NCI-H345 treated with DMSO at 0.1 percent for 48 hours (cell line): Measurements from ENCODE around the gene ABCG4.
"Not testable (repeated sequence)": the region's sequence is repeated elsewhere in the genome, so short reads cannot be mapped to it uniquely, and the experiment has no call there.

ENCODE experiments used
- DNase-seq: peaks from one replicate; lab custom pipeline; 2025; ENCODE audit not compliant: unreplicated experiment; lab: John Stamatoyannopoulos, UW

Gene ABCG4

DNA sequence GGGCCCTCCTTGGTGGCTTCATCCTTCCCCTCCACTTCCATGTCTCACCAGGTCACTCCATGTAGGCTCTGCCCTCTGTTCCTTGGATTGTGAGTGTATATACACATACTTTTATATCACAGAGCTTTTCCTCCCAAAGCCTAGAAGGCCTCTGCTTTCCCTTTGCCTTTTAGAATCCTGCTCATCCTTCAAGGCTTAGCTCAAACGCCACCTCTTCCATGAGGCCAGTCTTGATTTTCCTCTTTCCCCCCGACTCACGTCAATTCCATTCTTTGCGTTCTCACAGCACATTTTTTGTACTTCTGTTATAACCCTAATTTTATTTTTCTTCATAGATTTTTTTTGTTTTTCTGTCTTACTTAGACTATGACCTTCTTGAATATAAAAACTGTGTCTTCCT lies 3.8 kb downstream of the ABCG4 start:
- no peak for DNase-seq

DNA sequence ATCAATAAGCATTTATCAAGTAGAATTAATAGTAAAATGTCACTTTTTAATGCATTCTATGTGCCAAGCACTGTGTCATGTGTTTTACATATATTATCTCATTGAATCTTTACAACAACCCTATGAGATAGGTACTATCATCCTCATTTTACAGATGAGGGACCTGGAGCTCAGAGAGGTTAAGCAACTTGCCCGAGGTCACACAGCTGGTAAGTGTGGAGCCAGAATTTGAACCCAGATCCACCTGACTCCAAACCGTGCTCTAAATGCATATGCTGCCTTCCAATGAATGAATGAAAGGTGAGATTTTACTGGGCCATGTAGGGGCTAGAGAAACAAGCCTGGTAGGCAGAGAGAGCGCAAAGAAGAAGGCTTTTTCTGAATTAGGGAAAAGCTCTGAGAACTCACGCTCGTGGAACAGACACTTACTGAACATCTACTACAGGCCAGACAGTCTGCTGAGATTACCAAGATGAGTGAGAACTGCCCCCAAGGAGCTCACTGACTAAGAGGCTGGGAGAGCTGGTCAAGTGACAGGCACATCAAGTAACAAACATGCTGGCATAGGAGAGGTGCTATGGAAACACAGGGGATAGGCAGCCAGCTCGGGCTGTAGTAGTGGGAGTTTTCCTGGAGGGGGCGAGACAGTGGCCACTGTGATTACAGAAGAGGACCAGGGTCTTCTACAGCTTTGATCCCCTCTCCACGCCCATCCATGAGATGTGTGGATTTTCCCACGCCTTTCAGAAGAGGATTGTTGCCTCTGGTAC lies 4.4 kb downstream of the ABCG4 start:
- no peak for DNase-seq

DNA sequence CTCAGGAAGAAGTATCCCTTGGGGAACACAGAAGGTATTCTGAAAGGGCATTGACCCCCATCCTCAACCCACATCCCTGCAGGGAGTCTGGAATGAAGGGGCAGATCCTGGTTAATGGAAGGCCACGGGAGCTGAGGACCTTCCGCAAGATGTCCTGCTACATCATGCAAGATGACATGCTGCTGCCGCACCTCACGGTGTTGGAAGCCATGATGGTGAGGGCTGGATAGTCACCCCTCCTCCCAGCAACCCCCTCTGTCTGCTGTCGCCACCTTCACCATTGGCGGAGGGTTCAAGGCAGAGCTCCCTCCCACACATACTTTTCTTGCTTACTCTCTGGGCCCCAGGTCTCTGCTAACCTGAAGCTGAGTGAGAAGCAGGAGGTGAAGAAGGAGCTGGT lies 5.3 kb downstream of the ABCG4 start:
- DNase-seq = no peak

DNA sequence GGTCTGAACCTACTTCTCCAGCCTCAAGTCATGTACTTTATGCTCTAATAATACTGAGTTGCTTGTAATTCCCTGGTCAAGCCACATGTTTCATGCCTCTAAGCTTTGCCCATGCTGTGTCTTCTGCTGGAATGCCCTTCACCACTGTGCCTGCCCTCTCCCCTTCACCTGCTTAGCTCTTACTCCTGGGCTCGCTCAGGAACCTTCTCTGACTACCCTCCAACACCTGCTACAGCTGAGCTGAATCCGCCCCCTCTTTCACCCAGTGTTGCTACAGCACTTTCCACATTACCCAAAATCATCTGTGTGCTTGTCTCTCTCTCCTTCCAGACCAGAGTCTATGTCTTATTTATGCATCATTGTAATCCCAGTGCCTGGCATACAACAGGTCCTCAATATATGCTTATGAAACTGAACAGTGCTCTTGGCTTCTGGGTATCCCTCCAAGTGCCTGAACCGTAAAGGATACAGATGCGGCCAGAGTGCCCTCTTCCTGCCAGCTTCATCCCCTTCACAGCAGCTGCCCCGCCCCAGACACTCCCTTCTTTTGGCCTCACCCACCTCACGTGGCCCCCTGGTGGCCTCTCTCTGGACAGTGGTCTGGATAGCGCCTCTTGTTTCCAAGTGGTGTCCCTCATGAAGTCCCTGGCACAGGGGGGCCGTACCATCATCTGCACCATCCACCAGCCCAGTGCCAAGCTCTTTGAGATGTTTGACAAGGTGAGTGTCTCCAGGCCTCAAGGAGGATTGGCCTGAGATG lies 7.1 kb downstream of the ABCG4 start:
- no peak for DNase-seq

GRCh38 chr11:119156496-119156895 lies 7.6 kb downstream of the ABCG4 start:
- no peak for DNase-seq

- DNase-seq = no peak
Measured at GRCh38 chr11:119157063-119157462, 8.2 kb downstream of the ABCG4 start.

GRCh38 chr11:119158467-119158866 lies 9.6 kb downstream of the ABCG4 start:
- no peak for DNase-seq

GRCh38 chr11:119160151-119160550 lies 11.3 kb downstream of the ABCG4 start:
- no peak for DNase-seq

GRCh38 chr11:119161871-119162270 lies 13.0 kb downstream of the ABCG4 start:
- DNase-seq = no peak

- no peak for DNase-seq
Measured at GRCh38 chr11:119166368-119167076, 17.7 kb downstream of the ABCG4 start.

DNA sequence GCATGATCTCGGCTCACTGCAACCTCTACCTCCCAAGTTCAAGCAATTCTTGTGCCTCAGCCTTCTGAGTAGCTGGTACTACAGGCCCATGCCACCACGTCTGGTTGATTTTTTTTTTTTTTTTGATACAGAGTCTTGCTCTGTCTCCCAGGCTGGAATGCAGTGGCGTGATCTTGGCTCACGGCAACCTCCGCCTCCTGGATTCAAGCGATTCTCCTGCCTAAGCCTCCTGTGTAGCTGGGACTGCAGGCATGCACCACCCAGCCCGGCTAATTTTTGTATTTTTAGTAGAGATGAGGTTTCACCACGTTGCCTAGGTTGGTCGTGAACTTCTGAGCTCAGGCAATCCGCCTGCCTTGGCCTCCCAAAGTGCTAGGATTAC lies 18.2 kb downstream of the ABCG4 start:
- not testable (repeated sequence) for DNase-seq

GRCh38 chr11:119167933-119168332 lies 19.1 kb downstream of the ABCG4 start:
- DNase-seq = no peak

DNA sequence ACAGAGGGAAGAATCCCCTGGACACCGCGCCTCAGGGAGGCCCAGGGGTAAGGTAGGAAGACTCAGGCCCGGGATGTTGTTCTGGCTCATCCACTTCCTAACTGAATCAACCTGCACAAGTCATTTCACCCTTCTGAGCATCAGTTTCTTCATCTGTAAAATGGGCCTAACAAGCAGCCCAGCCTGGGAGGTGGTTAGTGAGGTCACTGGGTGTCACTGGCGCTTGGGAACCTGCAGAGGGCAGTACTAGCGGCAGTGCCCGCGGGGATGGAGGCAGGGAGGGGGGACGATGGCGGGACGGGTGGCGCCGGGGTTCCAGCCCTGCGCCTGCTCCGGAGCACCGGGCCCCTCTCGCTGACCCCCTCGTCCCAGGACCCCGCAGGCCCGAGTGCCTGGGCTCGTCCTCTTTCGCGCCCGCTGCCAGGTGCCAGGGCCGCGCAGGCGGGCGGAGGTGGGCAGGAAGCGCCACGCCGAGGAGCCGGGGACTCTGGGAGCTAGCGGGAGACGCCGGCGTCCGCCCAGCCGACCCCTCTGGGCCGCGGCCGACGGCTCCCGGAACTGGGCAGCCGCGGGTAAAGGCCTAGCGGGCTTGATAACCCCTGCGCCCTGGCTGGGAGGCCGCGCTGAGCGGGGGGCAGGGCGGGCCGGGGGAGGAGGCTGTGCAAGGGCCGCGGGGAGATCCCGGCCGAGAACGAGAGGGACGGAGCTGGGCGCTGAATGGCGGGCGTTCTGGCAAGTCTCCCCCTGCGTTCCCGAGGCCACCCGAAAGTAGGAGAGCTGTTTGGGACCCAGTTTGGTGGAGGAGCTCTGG lies 19.8 kb downstream of the ABCG4 start, which contains the start of gene NLRX1:
NLRX1 (plus strand) TSS at position 255 of the 811 bp plus-strand sequence. CDS start 2,679 bp downstream, outside the sequence.
- peak; percentile 28 for DNase-seq

- no peak for DNase-seq
Measured at GRCh38 chr11:119169282-119169719, 20.4 kb downstream of the ABCG4 start.

- no peak for DNase-seq
Measured at GRCh38 chr11:119172513-119172912, 23.7 kb downstream of the ABCG4 start.

DNA sequence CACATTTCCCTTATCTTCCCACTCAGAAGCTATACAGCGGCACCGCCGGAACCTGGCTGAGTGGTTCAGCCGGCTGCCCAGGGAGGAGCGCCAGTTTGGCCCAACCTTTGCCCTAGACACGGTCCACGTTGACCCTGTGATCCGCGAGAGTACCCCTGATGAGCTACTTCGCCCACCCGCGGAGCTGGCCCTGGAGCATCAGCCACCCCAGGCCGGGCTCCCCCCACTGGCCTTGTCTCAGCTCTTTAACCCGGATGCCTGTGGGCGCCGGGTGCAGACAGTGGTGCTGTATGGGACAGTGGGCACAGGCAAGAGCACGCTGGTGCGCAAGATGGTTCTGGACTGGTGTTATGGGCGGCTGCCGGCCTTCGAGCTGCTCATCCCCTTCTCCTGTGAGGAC lies 24.6 kb downstream of the ABCG4 start:
- DNase-seq = no peak

DNA sequence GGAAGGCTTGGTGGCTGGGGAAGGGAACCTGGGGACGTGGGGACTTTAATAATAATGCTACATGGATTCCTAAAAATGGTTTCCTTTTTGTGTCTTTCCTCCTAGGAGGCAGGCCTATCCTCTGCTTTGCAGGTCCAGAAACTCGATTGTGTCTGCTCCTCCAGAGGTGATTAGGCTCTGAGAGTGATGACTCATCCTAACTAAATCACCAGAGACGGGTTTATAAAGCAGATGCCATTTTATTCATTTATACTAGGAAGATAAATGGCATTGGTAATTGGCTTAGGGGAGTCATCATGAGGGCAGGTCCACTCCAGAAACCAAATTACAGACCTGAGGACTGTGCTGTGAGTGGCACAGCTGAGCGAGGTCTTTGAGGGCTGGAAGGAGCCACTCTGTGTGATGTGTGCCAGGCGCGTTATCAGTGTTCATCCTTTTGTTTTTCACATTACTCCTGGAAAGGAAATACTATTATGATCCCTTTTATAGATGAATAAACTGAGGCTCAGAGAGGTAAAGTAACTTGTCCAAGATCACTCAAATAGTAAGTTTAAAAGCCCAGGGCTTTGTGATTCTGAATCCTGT lies 26.7 kb downstream of the ABCG4 start:
- no peak for DNase-seq

DNA sequence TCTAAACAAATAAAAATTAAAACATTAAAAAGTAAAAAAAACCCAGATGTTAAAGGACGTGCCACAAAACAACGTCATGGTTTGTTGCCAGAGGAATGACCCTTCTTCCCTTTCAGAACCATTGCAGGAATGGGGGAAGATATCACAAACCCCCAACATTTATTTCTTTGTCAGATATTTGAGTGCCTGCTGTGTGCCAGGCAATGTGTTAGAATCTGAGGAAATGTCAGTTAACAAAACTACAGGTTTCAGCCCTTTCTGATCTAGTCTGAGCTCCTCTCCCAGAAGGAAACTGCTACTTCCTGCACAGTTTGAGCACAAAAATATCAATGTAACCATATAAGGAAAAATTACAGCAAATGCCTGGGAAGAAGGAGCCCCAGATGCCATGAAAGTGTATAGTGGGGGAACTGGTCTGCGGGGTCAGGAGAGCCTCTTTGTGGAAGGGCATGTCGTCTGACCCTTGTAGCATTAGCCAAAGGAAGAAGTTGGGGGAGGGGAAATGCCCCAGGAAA lies 29.4 kb downstream of the ABCG4 start:
- no peak for DNase-seq

DNA sequence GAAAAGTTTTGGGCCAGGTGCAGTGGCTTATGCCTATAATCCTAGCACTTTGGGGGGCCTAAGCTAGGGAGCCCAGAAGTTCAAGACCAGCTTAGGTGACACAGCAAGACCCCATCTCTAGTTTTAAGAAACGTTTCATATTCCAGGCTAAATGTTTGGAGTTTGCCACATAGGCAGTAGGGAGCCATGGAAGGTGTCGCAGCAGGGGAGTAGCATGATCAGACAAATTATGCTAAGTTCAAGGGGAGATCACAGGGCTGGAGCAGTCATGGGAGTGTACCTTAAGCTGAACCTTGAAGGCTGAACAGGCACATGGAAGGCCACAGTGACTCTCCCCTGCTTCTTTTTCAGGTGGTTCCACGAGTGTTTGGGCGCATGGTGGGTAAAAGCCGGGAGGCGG lies 30.5 kb downstream of the ABCG4 start:
- no peak for DNase-seq

DNA sequence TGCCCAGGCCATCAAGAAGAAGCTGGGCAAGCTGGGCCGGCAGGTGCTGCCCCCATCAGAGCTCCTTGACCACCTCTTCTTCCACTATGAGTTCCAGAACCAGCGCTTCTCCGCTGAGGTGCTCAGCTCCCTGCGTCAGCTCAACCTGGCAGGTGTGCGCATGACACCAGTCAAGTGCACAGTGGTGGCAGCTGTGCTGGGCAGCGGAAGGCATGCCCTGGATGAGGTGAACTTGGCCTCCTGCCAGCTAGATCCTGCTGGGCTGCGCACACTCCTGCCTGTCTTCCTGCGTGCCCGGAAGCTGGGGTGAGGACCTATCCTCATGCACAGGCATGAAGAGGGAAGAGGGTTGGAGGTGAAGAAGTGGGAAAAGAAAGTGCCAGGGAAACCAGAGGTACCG lies 31.1 kb downstream of the ABCG4 start:
- peak; percentile 67 for DNase-seq
